ENCODE results near the gene VPS13D.
"Not testable (repeated sequence)": the region's sequence is repeated elsewhere in the genome, so short reads cannot be mapped to it uniquely, and the experiment has no call there.

VPS13D gene

DNA sequence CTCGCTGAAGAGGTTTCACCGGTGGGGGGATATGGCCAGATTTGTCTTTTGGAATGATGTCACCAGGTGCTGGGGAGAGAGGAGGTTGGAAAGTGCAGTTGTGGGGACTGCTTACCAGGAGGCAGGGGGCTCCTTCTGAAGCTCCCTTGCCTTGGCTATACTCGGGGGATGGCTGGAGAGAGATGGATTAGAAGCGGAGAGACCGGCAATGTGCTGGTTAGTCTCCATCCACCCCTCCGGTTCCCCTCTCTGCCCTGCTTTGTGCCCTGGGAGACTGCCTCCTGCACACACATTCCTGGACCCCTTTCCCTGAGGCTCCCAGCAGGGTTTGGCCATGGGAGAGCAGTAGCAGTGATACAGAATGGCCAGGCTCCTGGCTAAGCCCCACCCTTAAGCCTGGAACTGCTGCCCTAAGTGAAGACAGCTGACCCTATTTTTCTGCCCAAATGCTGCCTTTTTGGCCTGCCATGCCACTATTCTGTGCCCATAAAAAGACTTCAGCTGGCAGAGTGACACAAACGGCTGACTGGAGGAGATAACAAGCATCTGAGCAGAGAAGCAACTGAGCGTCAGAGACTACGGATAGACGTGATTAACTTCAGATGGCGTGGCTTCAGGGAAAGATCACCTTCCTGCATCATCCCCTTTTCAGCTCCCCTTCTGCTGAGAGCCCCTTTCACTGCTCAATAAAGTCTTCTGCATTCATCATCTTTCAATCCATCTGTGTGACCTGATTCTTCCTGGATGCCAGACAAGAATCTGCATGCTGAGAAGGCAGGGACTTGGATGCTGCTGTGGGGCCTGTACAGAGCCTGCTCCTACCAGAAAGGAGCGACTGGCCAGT lies 14.5 kb upstream of the VPS13D start:
- TF ChIP-seq EZH2 (optimal IDR thresholded peaks at IDR 0.05; ENCODE audit: low read depth, low read length) (no peak), EZH2phosphoT487 (IDR thresholded peaks at IDR 0.05; ENCODE audit: low read length) (no peak), CTCF (IDR thresholded peaks at IDR 0.05; ENCODE audit: low read length) (no peak)
- Histone ChIP-seq H4K20me1 (ENCODE audit: insufficient read depth, low read length) (no peaks in the 10 kb centered on the region), H3K79me2 (ENCODE audit: low read length) (no peaks in the 10 kb centered on the region), H3K27ac (ENCODE audit: low read length) (no peak overlapping the region), H3F3A (ENCODE audit: insufficient read depth, low read length) (peaks cover 10% of the 10 kb centered on the region), H3K4me3 (ENCODE audit: low read length) (no peak overlapping the region), H3K4me1 (ENCODE audit: low read length) (peaks cover 8% of the 10 kb centered on the region; the same call in 1 of the 2 replicates), H3K36me3 (replicated peaks; ENCODE audit: insufficient read depth, low read length) (no peaks in the 10 kb centered on the region), H3K27me3 (replicated peaks; ENCODE audit: insufficient read depth, low read length) (peaks cover 34% of the 10 kb centered on the region; the same call in 1 of the 2 replicates), H3K4me2 (ENCODE audit: low read depth, low read length) (no peak overlapping the region), H3K9me2 (replicated peaks; ENCODE audit: insufficient read depth, low read length) (no peaks in the 10 kb centered on the region), H2AFZ (ENCODE audit: low read length) (no peak overlapping the region), H3K9ac (ENCODE audit: low read length) (no peak overlapping the region), H3K9me3 (replicated peaks; ENCODE audit: insufficient read depth, low read length) (no peaks in the 10 kb centered on the region)
- no peak for DNase-seq

GRCh38 chr1:12219800-12220199 lies 10.0 kb upstream of the VPS13D start:
- Histone ChIP-seq H2AFZ (ENCODE audit: low read length) (no peak overlapping the region), H3K9me2 (replicated peaks; ENCODE audit: insufficient read depth, low read length) (no peaks in the 10 kb centered on the region), H3K9ac (ENCODE audit: low read length) (no peak overlapping the region), H3K4me3 (ENCODE audit: low read length) (no peak overlapping the region), H3F3A (ENCODE audit: insufficient read depth, low read length) (no peaks in the 10 kb centered on the region), H3K4me2 (ENCODE audit: low read depth, low read length) (no peak overlapping the region), H3K9me3 (replicated peaks; ENCODE audit: insufficient read depth, low read length) (no peaks in the 10 kb centered on the region), H3K36me3 (replicated peaks; ENCODE audit: insufficient read depth, low read length) (no peaks in the 10 kb centered on the region), H3K4me1 (ENCODE audit: low read length) (no peaks in the 10 kb centered on the region), H3K27me3 (replicated peaks; ENCODE audit: insufficient read depth, low read length) (peaks cover 14% of the 10 kb centered on the region; the same call in 1 of the 2 replicates), H3K27ac (ENCODE audit: low read length) (no peak overlapping the region), H3K79me2 (ENCODE audit: low read length) (no peaks in the 10 kb centered on the region), H4K20me1 (ENCODE audit: insufficient read depth, low read length) (no peaks in the 10 kb centered on the region)
- TF ChIP-seq CTCF (IDR thresholded peaks at IDR 0.05; ENCODE audit: low read length) (no peak), EZH2 (optimal IDR thresholded peaks at IDR 0.05; ENCODE audit: low read depth, low read length) (no peak), EZH2phosphoT487 (IDR thresholded peaks at IDR 0.05; ENCODE audit: low read length) (no peak)
- no peak for DNase-seq

DNA sequence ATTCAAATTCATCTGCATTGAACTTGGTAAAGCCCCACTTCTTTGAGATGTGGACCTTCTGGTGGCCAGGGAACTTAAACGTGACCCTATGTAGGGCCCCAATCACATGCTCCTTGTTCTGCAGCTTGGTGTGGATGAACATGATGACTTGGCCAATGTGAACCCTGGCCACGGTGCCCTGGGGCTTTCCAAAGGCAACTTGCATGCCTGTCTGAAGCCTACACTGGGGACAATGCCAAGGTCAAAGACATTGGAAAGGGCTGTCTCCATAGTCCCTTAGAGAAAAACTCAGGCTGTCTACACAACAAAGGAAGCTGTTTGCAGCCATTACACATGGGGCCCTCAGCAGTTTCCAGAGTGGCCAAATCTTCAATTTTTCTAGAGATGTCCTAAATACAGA lies 8.9 kb upstream of the VPS13D start:
- Histone ChIP-seq H3K9ac (ENCODE audit: low read length) (no peak overlapping the region), H3K9me2 (replicated peaks; ENCODE audit: insufficient read depth, low read length) (no peaks in the 10 kb centered on the region), H3K9me3 (replicated peaks; ENCODE audit: insufficient read depth, low read length) (no peaks in the 10 kb centered on the region), H3K36me3 (replicated peaks; ENCODE audit: insufficient read depth, low read length) (no peaks in the 10 kb centered on the region), H3K27me3 (replicated peaks; ENCODE audit: insufficient read depth, low read length) (peaks cover 4% of the 10 kb centered on the region; the same call in 1 of the 2 replicates), H2AFZ (ENCODE audit: low read length) (no peak overlapping the region), H3F3A (ENCODE audit: insufficient read depth, low read length) (no peaks in the 10 kb centered on the region), H4K20me1 (ENCODE audit: insufficient read depth, low read length) (no peaks in the 10 kb centered on the region), H3K27ac (ENCODE audit: low read length) (no peak overlapping the region), H3K4me1 (ENCODE audit: low read length) (no peaks in the 10 kb centered on the region), H3K4me3 (ENCODE audit: low read length) (no peak overlapping the region), H3K4me2 (ENCODE audit: low read depth, low read length) (no peak overlapping the region), H3K79me2 (ENCODE audit: low read length) (no peaks in the 10 kb centered on the region)
- DNase-seq = no peak
- TF ChIP-seq CTCF (IDR thresholded peaks at IDR 0.05; ENCODE audit: low read length) (no peak), EZH2phosphoT487 (IDR thresholded peaks at IDR 0.05; ENCODE audit: low read length) (no peak), EZH2 (optimal IDR thresholded peaks at IDR 0.05; ENCODE audit: low read depth, low read length) (no peak)

GRCh38 chr1:12222700-12223099 lies 7.1 kb upstream of the VPS13D start:
- H4K20me1 ChIP-seq (ENCODE audit: insufficient read depth, low read length); H3K4me3 ChIP-seq (ENCODE audit: low read length); DNase-seq: not testable (repeated sequence)

DNA sequence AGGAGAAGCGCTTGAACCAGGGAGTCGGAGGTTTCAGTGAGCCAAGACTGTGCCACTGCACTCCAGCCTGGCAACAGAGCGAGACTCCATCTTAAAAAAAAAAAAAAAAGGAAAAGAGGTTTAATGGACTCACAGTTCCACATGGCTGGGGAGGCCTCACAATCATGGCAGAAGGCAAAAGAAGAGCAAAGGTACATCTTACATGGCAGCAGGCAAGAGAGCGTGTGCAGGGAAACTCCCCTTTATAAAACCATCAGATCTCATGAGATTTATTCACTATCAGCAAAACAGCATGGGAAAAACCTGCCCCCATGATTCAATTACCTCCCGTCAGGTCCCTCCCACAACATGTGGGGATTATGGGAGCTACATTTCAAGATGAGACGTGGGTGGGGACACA lies 5.7 kb upstream of the VPS13D start:
- not testable (repeated sequence) for H3K4me2 ChIP-seq (ENCODE audit: low read depth, low read length); H3F3A ChIP-seq (ENCODE audit: insufficient read depth, low read length); H3K9me2 ChIP-seq (replicated peaks; ENCODE audit: insufficient read depth, low read length); DNase-seq; H3K9me3 ChIP-seq (replicated peaks; ENCODE audit: insufficient read depth, low read length); H3K9ac ChIP-seq (ENCODE audit: low read length); H3K27ac ChIP-seq (ENCODE audit: low read length); H3K4me1 ChIP-seq (ENCODE audit: low read length); H2AFZ ChIP-seq (ENCODE audit: low read length); H3K36me3 ChIP-seq (replicated peaks; ENCODE audit: insufficient read depth, low read length); H3K4me3 ChIP-seq (ENCODE audit: low read length); H4K20me1 ChIP-seq (ENCODE audit: insufficient read depth, low read length); H3K27me3 ChIP-seq (replicated peaks; ENCODE audit: insufficient read depth, low read length); H3K79me2 ChIP-seq (ENCODE audit: low read length)

More at GRCh38 chr1:12222700-12223099, 7.1 kb upstream of the VPS13D start:
- H3K27me3 ChIP-seq (replicated peaks; ENCODE audit: insufficient read depth, low read length); H3F3A ChIP-seq (ENCODE audit: insufficient read depth, low read length); H3K27ac ChIP-seq (ENCODE audit: low read length); H3K9me3 ChIP-seq (replicated peaks; ENCODE audit: insufficient read depth, low read length); H2AFZ ChIP-seq (ENCODE audit: low read length); H3K9ac ChIP-seq (ENCODE audit: low read length); H3K4me1 ChIP-seq (ENCODE audit: low read length); H3K79me2 ChIP-seq (ENCODE audit: low read length); H3K9me2 ChIP-seq (replicated peaks; ENCODE audit: insufficient read depth, low read length); H3K36me3 ChIP-seq (replicated peaks; ENCODE audit: insufficient read depth, low read length); H3K4me2 ChIP-seq (ENCODE audit: low read depth, low read length): not testable (repeated sequence)
